KOPT-K1 (cell line): ENCODE results near the gene WDR4.
"Not testable (repeated sequence)": the region's sequence is repeated elsewhere in the genome, so short reads cannot be mapped to it uniquely, and the experiment has no call there.

Experiments
- H3K27ac ChIP-seq: fragments of 200-600 bp; sonication (generic); 2 replicates; pipeline ENCODE4 v1.5.1; 2016; ENCODE audit warnings: antibody characterized with exemption, mild to moderate bottlenecking, low read depth, low read length; ENCODE audit not compliant: poor library complexity, severe bottlenecking
- H3K36me3 ChIP-seq: fragments of 200-600 bp; sonication (generic); 2 replicates; pipeline ENCODE4 v1.5.1; 2017; ENCODE audit warnings: antibody characterized with exemption, mild to moderate bottlenecking, low read length, moderate library complexity; ENCODE audit not compliant: insufficient read depth
- H3K9me3 ChIP-seq: fragments of 200-600 bp; sonication (generic); 2 replicates; pipeline ENCODE4 v1.5.1; 2017; ENCODE audit warnings: antibody characterized with exemption, low read length, mild to moderate bottlenecking; ENCODE audit not compliant: insufficient read depth, poor library complexity, severe bottlenecking

The WDR4 gene

GRCh38 chr21:42903817-42904216, 24.5 kb upstream of the WDR4 start:
- H3K9me3 ChIP-seq = peaks cover 8% of the 10 kb centered on the region
- no peak overlapping the region for H3K27ac ChIP-seq
- peaks cover 82% of the 10 kb centered on the region for H3K36me3 ChIP-seq

GRCh38 chr21:42900446-42900845, 21.1 kb upstream of the WDR4 start:
- Histone ChIP-seq H3K9me3 (no peaks in the 10 kb centered on the region), H3K27ac (no peak overlapping the region), H3K36me3 (peaks cover 71% of the 10 kb centered on the region)

GRCh38 chr21:42892931-42893755, 13.8 kb upstream of the WDR4 start, which contains the start of gene NDUFV3:
TSS of gene NDUFV3 (plus strand) at chr21:42893309. CDS start at chr21:42893334, 25 bp downstream.
- Histone ChIP-seq H3K36me3 (peaks cover 14% of the 10 kb centered on the region; the same call in 1 of the 2 replicates), H3K27ac (peak within 1 kb of the TSS; percentile 76), H3K9me3 (no peaks in the 10 kb centered on the region)

GRCh38 chr21:42892582-42892930, 13.2 kb upstream of the WDR4 start:
- peak overlapping the region; percentile 76 for H3K27ac ChIP-seq
- no peaks in the 10 kb centered on the region for H3K9me3 ChIP-seq
- peaks cover 8% of the 10 kb centered on the region; the same call in 1 of the 2 replicates for H3K36me3 ChIP-seq

GRCh38 chr21:42887326-42887725, 8.0 kb upstream of the WDR4 start:
- H3K9me3 ChIP-seq = no peaks in the 10 kb centered on the region
- H3K36me3 ChIP-seq = no peaks in the 10 kb centered on the region
- H3K27ac ChIP-seq = no peak overlapping the region

- Histone ChIP-seq H3K27ac (no peak overlapping the region), H3K9me3 (no peaks in the 10 kb centered on the region), H3K36me3 (no peaks in the 10 kb centered on the region)
Observed at GRCh38 chr21:42883921-42884320, 4.6 kb upstream of the WDR4 start.

GRCh38 chr21:42880352-42880751, 1.0 kb upstream of the WDR4 start:
- H3K36me3 ChIP-seq = peaks cover 21% of the 10 kb centered on the region
- H3K9me3 ChIP-seq = no peaks in the 10 kb centered on the region
- H3K27ac ChIP-seq = peak overlapping the region; percentile 86

- Histone ChIP-seq H3K9me3 (no peaks in the 10 kb centered on the region), H3K36me3 (peaks cover 38% of the 10 kb centered on the region), H3K27ac (peak overlapping the region; percentile 86)
Observed at GRCh38 chr21:42878678-42878992, 704 bp downstream of the WDR4 start.

GRCh38 chr21:42875811-42876210, 3.5 kb downstream of the WDR4 start:
- H3K36me3 ChIP-seq = peaks cover 66% of the 10 kb centered on the region
- H3K27ac ChIP-seq = not testable (repeated sequence)

GRCh38 chr21:42873096-42873495, 6.2 kb downstream of the WDR4 start:
- no peaks in the 10 kb centered on the region for H3K9me3 ChIP-seq
- H3K27ac ChIP-seq = no peak overlapping the region
- H3K36me3 ChIP-seq = peaks cover 93% of the 10 kb centered on the region

More at GRCh38 chr21:42875811-42876210, 3.5 kb downstream of the WDR4 start:
- H3K9me3 ChIP-seq = not testable (repeated sequence)

GRCh38 chr21:42868196-42868595, 11.1 kb downstream of the WDR4 start:
- H3K9me3 ChIP-seq = no peaks in the 10 kb centered on the region
- no peak overlapping the region for H3K27ac ChIP-seq
- peaks cover 95% of the 10 kb centered on the region for H3K36me3 ChIP-seq

GRCh38 chr21:42865776-42866160, 13.6 kb downstream of the WDR4 start:
- peaks cover 93% of the 10 kb centered on the region for H3K36me3 ChIP-seq
- no peaks in the 10 kb centered on the region for H3K9me3 ChIP-seq
- H3K27ac ChIP-seq = no peak overlapping the region

GRCh38 chr21:42864815-42865775, 14.2 kb downstream of the WDR4 start:
- no peaks in the 10 kb centered on the region for H3K9me3 ChIP-seq
- no peak overlapping the region for H3K27ac ChIP-seq
- peaks cover 93% of the 10 kb centered on the region for H3K36me3 ChIP-seq

- Histone ChIP-seq H3K36me3 (peaks cover 93% of the 10 kb centered on the region), H3K27ac (no peak overlapping the region), H3K9me3 (no peaks in the 10 kb centered on the region)
Observed at GRCh38 chr21:42864286-42864685, 15.1 kb downstream of the WDR4 start.

- no peaks in the 10 kb centered on the region for H3K9me3 ChIP-seq
- H3K36me3 ChIP-seq = peaks cover 93% of the 10 kb centered on the region
- no peak overlapping the region for H3K27ac ChIP-seq
Observed at GRCh38 chr21:42863504-42863870, 15.9 kb downstream of the WDR4 start.
